CD14-positive monocyte (primary cell): ENCODE measurements around the gene TRIM44. TPM values are rescaled to one million over a fixed set of nuclear protein-coding genes. Genes with fewer than 3 reads are reported as not detected.

ENCODE experiments used
- DNase-seq, 3 donors: peaks; one replicate each; pipeline ENCODE4 v3.0.0-alpha.2; 2011 to 2022
- H2AFZ ChIP-seq: 2 replicates; pipeline ENCODE4 v1.6.0; 2012; ENCODE audit warnings: mild to moderate bottlenecking, low read depth, low read length, inconsistent platforms; ENCODE audit not compliant: insufficient read depth, poor library complexity, severe bottlenecking
- H3K27ac ChIP-seq, 2 donors: 1 replicate in 1 of 2; 2 replicates in 1 of 2; pipeline ENCODE4 v1.5.1; 2012 to 2013; ENCODE audit warnings: low read length in 2 of 2, control low read depth in 1 of 2, inconsistent platforms in 1 of 2, low read depth in 1 of 2, mild to moderate bottlenecking in 1 of 2
- H3K27me3 ChIP-seq, 2 donors: one replicate each; pipeline versions ENCODE4 v1.6.0 to v1.6.1; 2011 to 2013; ENCODE audit warnings: low read length in 2 of 2; ENCODE audit not compliant: control insufficient read depth in 2 of 2, insufficient read depth in 2 of 2
- H3K36me3 ChIP-seq, 2 donors: replicated peaks in 1 of 2; 1 replicate in 1 of 2; 2 replicates in 1 of 2; pipeline versions ENCODE4 v1.5.1 to v1.6.1; 2012 to 2013; ENCODE audit warnings: low read length in 2 of 2, control low read depth in 1 of 2, inconsistent platforms in 1 of 2, mild to moderate bottlenecking in 1 of 2; ENCODE audit not compliant: insufficient read depth in 2 of 2, control insufficient read depth in 1 of 2
- H3K4me1 ChIP-seq, 2 donors: 1 replicate in 1 of 2; 2 replicates in 1 of 2; pipeline versions ENCODE4 v1.5.1 to v1.6.1; 2012 to 2013; ENCODE audit warnings: low read length in 2 of 2, control low read depth in 1 of 2, inconsistent platforms in 1 of 2, mild to moderate bottlenecking in 1 of 2, moderate library complexity in 1 of 2; ENCODE audit not compliant: insufficient read depth in 2 of 2, control insufficient read depth in 1 of 2
- H3K4me2 ChIP-seq: replicated peaks from 2 replicates; pipeline ENCODE3; 2012; ENCODE audit warnings: low read length, moderate library complexity, mild to moderate bottlenecking; ENCODE audit not compliant: poor library complexity, severe bottlenecking; ENCODE audit errors: extremely low read depth
- H3K4me3 ChIP-seq, 3 experiments: fragments of 200-600 bp in 1 of 3; sonication (generic) in 1 of 3; replicated peaks in 1 of 3; 1 replicate in 2 of 3; 2 replicates in 1 of 3; pipeline ENCODE4 v1.5.1; 2011 to 2013; ENCODE audit warnings: low read length in 3 of 3, mild to moderate bottlenecking in 3 of 3, control low read depth in 2 of 3, low read depth in 2 of 3, inconsistent platforms in 1 of 3, moderate library complexity in 1 of 3
- H3K79me2 ChIP-seq: 2 replicates; pipeline ENCODE4 v1.6.0; 2012; ENCODE audit warnings: mild to moderate bottlenecking, control low read depth, inconsistent platforms, low read length, moderate library complexity; ENCODE audit not compliant: insufficient read depth
- H3K9ac ChIP-seq: 2 replicates; pipeline ENCODE4 v1.6.0; 2017; ENCODE audit warnings: low read length, mild to moderate bottlenecking; ENCODE audit not compliant: insufficient read depth, poor library complexity, severe bottlenecking
- H3K9me3 ChIP-seq, 2 donors: replicated peaks in 1 of 2; 1 replicate in 1 of 2; 2 replicates in 1 of 2; pipeline versions ENCODE4 v1.5.1 to v1.6.1; 2012 to 2013; ENCODE audit warnings: low read length in 2 of 2, control low read depth in 1 of 2; ENCODE audit not compliant: control insufficient read depth in 1 of 2, insufficient read depth in 1 of 2
- H4K20me1 ChIP-seq: 2 replicates; pipeline ENCODE4 v1.6.0; 2012; ENCODE audit warnings: mild to moderate bottlenecking, low read length, control low read depth, moderate library complexity; ENCODE audit not compliant: insufficient read depth
- H3K27ac Mint-ChIP-seq, 7 donors: one replicate each; pipeline ENCODE4 v1.8.0; 2020; ENCODE audit warnings: mild to moderate bottlenecking in 7 of 7, mixed read lengths in 7 of 7, moderate library complexity in 6 of 7, inconsistent platforms in 2 of 7
- H3K27me3 Mint-ChIP-seq, 3 donors: one replicate each; pipeline ENCODE4 v1.8.0; 2021 to 2022; ENCODE audit warnings: low read depth in 3 of 3, mild to moderate bottlenecking in 3 of 3, mixed read lengths in 3 of 3, moderate library complexity in 3 of 3, inconsistent platforms in 1 of 3
- H3K36me3 Mint-ChIP-seq, 2 donors: one replicate each; pipeline ENCODE4 v1.8.0; 2020; ENCODE audit warnings: mixed read lengths in 2 of 2, inconsistent platforms in 1 of 2, mild to moderate bottlenecking in 1 of 2
- H3K4me1 Mint-ChIP-seq: one replicate; pipeline ENCODE4 v1.8.0; 2020; ENCODE audit warnings: mild to moderate bottlenecking, mixed read lengths
- H3K4me3 Mint-ChIP-seq, 2 donors: one replicate each; pipeline ENCODE4 v1.8.0; 2020; ENCODE audit warnings: mild to moderate bottlenecking in 2 of 2, mixed read lengths in 2 of 2, moderate library complexity in 1 of 2
- H3K9me3 Mint-ChIP-seq, 7 donors: one replicate each; pipeline ENCODE4 v1.8.0; 2020 to 2022; ENCODE audit warnings: mixed read lengths in 7 of 7, mild to moderate bottlenecking in 6 of 7, moderate library complexity in 6 of 7, inconsistent platforms in 2 of 7
- CTCF ChIP-seq: fragments of 200-600 bp; IDR thresholded peaks from one replicate; pipeline ENCODE4 v1.8.0; 2022; ENCODE audit warnings: antibody characterized with exemption, mild to moderate bottlenecking
- WGBS: methylation state at CpG from one replicate; pipeline ENCODE4 v1.1.5; 2013; ENCODE audit warnings: missing lambda C conversion rate; ENCODE audit not compliant: insufficient coverage; 5-methylcytosine and 5-hydroxymethylcytosine counted together
- intact Hi-C, 2 donors: fragments of 100-400 bp; cut with micrococcal nuclease; formaldehyde crosslinking; loops; one replicate each; pipeline versions ENCODE4 v1.15.0 to v1.15.1; 2023
- polyA plus RNA-seq, 3 donors: library from polyadenylated mRNA; depleted of rRNA in 1 of 3; unstranded in 2 of 3; stranded (reverse) in 1 of 3; fragments of 300-500 nt in 2 of 3; fragments of >200 nt in 1 of 3; fragmentation: Illumina TruSeq in 2 of 3; gene quantifications; 1 replicate in 2 of 3; 2 replicates in 1 of 3; pipeline ENCODE4 v1.2.3, GENCODE V29; 2012 to 2021

The TRIM44 gene
- polyA plus RNA-seq, 3 donors = 25.3 to 47.1 (median 45.9) TPM

- peaks cover 0 to 8% of the 10 kb centered on the region in 2 donors for H3K36me3 Mint-ChIP-seq
- Histone ChIP-seq H3K4me3 (peak within 1 kb of the TSS; percentile 25 to 73 (median 35)), H3K79me2 (no peaks in the 10 kb centered on the region), H3K9me3 (peaks cover 0 to 17% of the 10 kb centered on the region in 2 donors), H3K9ac (peak within 1 kb of the TSS; percentile 25), H3K4me1 (peaks cover 17 to 26% of the 10 kb centered on the region in 2 donors), H2AFZ (peak within 1 kb of the TSS; percentile 41), H3K27ac (no peak within 1 kb of the TSS), H3K36me3 (no peaks in the 10 kb centered on the region), H4K20me1 (no peaks in the 10 kb centered on the region), H3K4me2 (peak within 1 kb of the TSS; percentile 83), H3K27me3 (peaks cover 65 to 66% of the 10 kb centered on the region in 2 donors)
- TF ChIP-seq CTCF = no peak
- peaks cover 0 to 12% (median 9%) of the 10 kb centered on the region in 7 donors for H3K9me3 Mint-ChIP-seq
- 2% methylated on average over 33 of the region's 57 CpGs for WGBS
- peak; percentile 20 to 64 (median 49) for DNase-seq
- peaks cover 17% of the 10 kb centered on the region for H3K4me1 Mint-ChIP-seq
- peak within 1 kb of the TSS in 1 of 7 donors; percentile 56 for H3K27ac Mint-ChIP-seq
- H3K4me3 Mint-ChIP-seq = peak within 1 kb of the TSS; percentile 76 to 94
- peaks cover 52 to 69% (median 64%) of the 10 kb centered on the region in 3 donors for H3K27me3 Mint-ChIP-seq
- intact Hi-C loops = loop anchor here (2.0 to 10.0 kb wide), 5 partner anchors 197 to 867 kb away; no protein-coding TSS in a partner anchor
These were observed 44.7 kb upstream of the TRIM44 start, which contains the start of gene FJX1 for GRCh38 chr11:35617687-35618496. FJX1 (plus strand) TSS chr11:35618460; CDS start chr11:35618637, 177 bp downstream.

GRCh38 chr11:35618497-35619115, 44.0 kb upstream of the TRIM44 start:
- H3K4me3 ChIP-seq = peak overlapping the region in 2 of 3 experiments; percentile 35 to 73
- H3K36me3 Mint-ChIP-seq = peaks cover 0 to 8% of the 10 kb centered on the region in 2 donors
- no peak overlapping the region for H3K27ac ChIP-seq
- H3K4me1 ChIP-seq = peaks cover 17 to 26% of the 10 kb centered on the region in 2 donors
- H3K27me3 ChIP-seq = peaks cover 72 to 73% of the 10 kb centered on the region in 2 donors
- DNase-seq = peak in 1 of 3 donors; percentile 11
- H3K4me3 Mint-ChIP-seq = peak overlapping the region; percentile 27 to 73
- H2AFZ ChIP-seq = peak overlapping the region; percentile 41
- peak overlapping the region; percentile 83 for H3K4me2 ChIP-seq
- peaks cover 58 to 71% (median 66%) of the 10 kb centered on the region in 3 donors for H3K27me3 Mint-ChIP-seq
- H3K9me3 ChIP-seq = peaks cover 0 to 17% of the 10 kb centered on the region in 2 donors
- no peaks in the 10 kb centered on the region for H3K36me3 ChIP-seq
- intact Hi-C loops = loop anchor here (5.0 to 10.0 kb wide), 4 partner anchors 196 to 866 kb away; no protein-coding TSS in a partner anchor
- under 1% methylated on average over 91 of the region's 91 CpGs for WGBS
- no peaks in the 10 kb centered on the region for H4K20me1 ChIP-seq
- peaks cover 17% of the 10 kb centered on the region for H3K4me1 Mint-ChIP-seq
- peaks cover 0 to 12% (median 9%) of the 10 kb centered on the region in 7 donors for H3K9me3 Mint-ChIP-seq
- no peak for TF ChIP-seq CTCF
- no peaks in the 10 kb centered on the region for H3K79me2 ChIP-seq
- no peak overlapping the region for H3K27ac Mint-ChIP-seq
- H3K9ac ChIP-seq = peak overlapping the region; percentile 25
